Transverse colon (tissue), 4 donors: ENCODE data around the gene TMEM132D. TPM values are rescaled to one million over a fixed set of nuclear protein-coding genes. Genes with fewer than 3 reads are reported as not detected.
"Not testable (repeated sequence)": the region's sequence is repeated elsewhere in the genome, so short reads cannot be mapped to it uniquely, and the experiment has no call there.

ENCODE experiments used
- DNase-seq: peaks from one replicate; pipeline ENCODE4 v3.0.0-alpha.2; 2019
- H3K27ac ChIP-seq, 4 donors: fragments of 200-600 bp; sonication (generic); 2 replicates each; pipeline ENCODE4 v1.5.1; 2016 to 2018; ENCODE audit warnings: inconsistent platforms in 4 of 4
- H3K27me3 ChIP-seq: fragments of 200-600 bp; sonication (generic); 2 replicates; pipeline ENCODE4 v1.5.1; 2017; ENCODE audit warnings: inconsistent platforms
- H3K36me3 ChIP-seq, 4 donors: fragments of 200-600 bp; sonication (generic); 2 replicates each; pipeline ENCODE4 v1.5.1; 2017 to 2019; ENCODE audit warnings: inconsistent platforms in 4 of 4
- H3K4me1 ChIP-seq, 4 donors: fragments of 200-600 bp; sonication (generic); 2 replicates each; pipeline ENCODE4 v1.5.1; 2017 to 2020; ENCODE audit warnings: inconsistent platforms in 4 of 4
- H3K4me3 ChIP-seq, 4 donors: fragments of 200-600 bp; sonication (generic); 1 replicate in 1 of 4; 2 replicates in 3 of 4; pipeline versions ENCODE4 v1.5.1 to v1.6.1; 2017 to 2019; ENCODE audit warnings: inconsistent platforms in 4 of 4
- H3K9me3 ChIP-seq, 2 donors: fragments of 200-600 bp; sonication (generic); 2 replicates each; pipeline ENCODE4 v1.5.1; 2017 to 2019; ENCODE audit warnings: inconsistent platforms in 2 of 2
- EP300 ChIP-seq: sonication (generic); formaldehyde crosslinking; IDR thresholded peaks from one replicate; pipeline ENCODE4 v1.6.1; 2017; ENCODE audit warnings: antibody characterized with exemption, low read depth
- POLR2A ChIP-seq: fragments of 450-650 bp; IDR thresholded peaks from one replicate; pipeline ENCODE4 v1.6.1; 2016; ENCODE audit warnings: antibody characterized with exemption, mild to moderate bottlenecking, moderate library complexity
- POLR2AphosphoS5 ChIP-seq, 3 donors: sonication (generic); formaldehyde crosslinking; IDR thresholded peaks; one replicate each; pipeline ENCODE4 v1.6.1; 2016; ENCODE audit warnings: antibody characterized with exemption in 3 of 3
- WGBS, 2 donors: methylation state at CpG; one replicate each; pipeline ENCODE4 v1.1.5; 2018; ENCODE audit warnings: low coverage in 1 of 2; 5-methylcytosine and 5-hydroxymethylcytosine counted together
- in situ Hi-C, 4 donors: fragments of 200-750 bp; cut with MboI; loops; one replicate each; pipeline versions ENCODE4 v1.15.0 to v1.15.1; 2017; ENCODE audit warnings: low sequenced_read_pairs in 3 of 4, low pct_ligation_motif_present in 1 of 4, low pct_unique_long_range_greater_than_20kb in 1 of 4
- intact Hi-C: fragments of 100-400 bp; cut with DNase I; formaldehyde crosslinking; loops from one replicate; pipeline ENCODE4 v1.15.1; 2023; ENCODE audit warnings: low total_unique reads
- total RNA-seq, 4 donors: library from RNA; depleted of rRNA; stranded (reverse); fragments of >200 nt; gene quantifications; one replicate each; pipeline ENCODE4 v1.1.0, GENCODE V29; 2016
- TF ChIP-seq, protein P1 (sequence below), 5 experiments: fragments of 200-600 bp in 3 of 5; fragments of 450-650 bp in 2 of 5; sonication (generic) in 3 of 5; IDR thresholded peaks; 1 replicate in 2 of 5; 2 replicates in 3 of 5; pipeline ENCODE4 v1.5.1; 2016 to 2017; ENCODE audit warnings: antibody characterized with exemption in 5 of 5, inconsistent platforms in 3 of 5, mild to moderate bottlenecking in 2 of 5, moderate library complexity in 1 of 5

Gene TMEM132D
- total RNA-seq, 4 donors from 2014 or later, result 0.48 to 0.55 TPM; not detected in 2

GRCh38 chr12:129901254-129901653, 2.6 kb downstream of the TMEM132D start:
- Histone ChIP-seq H3K9me3 (no peaks in the 10 kb centered on the region), H3K27ac (no peak overlapping the region), H3K36me3 (no peaks in the 10 kb centered on the region), H3K4me3 (no peak overlapping the region), H3K4me1 (no peaks in the 10 kb centered on the region), H3K27me3 (peaks cover 37% of the 10 kb centered on the region)
- 78% methylated on average over 2 of the region's 2 CpGs; no CpG with 5 or more reads in 1 of the 2 donors for WGBS, 2 donors
- intact Hi-C loops (no loop called here), in situ Hi-C loops (loop anchor here in 3 of 4 donors (25.0 kb wide), 4 partner anchors 714 to 1114 kb away; no protein-coding TSS in a partner anchor)
- TF ChIP-seq POLR2A (no peak), EP300 (no peak), POLR2AphosphoS5 (IDR thresholded peaks at IDR 0.05) (no peak)
- TF ChIP-seq, protein P1, sequence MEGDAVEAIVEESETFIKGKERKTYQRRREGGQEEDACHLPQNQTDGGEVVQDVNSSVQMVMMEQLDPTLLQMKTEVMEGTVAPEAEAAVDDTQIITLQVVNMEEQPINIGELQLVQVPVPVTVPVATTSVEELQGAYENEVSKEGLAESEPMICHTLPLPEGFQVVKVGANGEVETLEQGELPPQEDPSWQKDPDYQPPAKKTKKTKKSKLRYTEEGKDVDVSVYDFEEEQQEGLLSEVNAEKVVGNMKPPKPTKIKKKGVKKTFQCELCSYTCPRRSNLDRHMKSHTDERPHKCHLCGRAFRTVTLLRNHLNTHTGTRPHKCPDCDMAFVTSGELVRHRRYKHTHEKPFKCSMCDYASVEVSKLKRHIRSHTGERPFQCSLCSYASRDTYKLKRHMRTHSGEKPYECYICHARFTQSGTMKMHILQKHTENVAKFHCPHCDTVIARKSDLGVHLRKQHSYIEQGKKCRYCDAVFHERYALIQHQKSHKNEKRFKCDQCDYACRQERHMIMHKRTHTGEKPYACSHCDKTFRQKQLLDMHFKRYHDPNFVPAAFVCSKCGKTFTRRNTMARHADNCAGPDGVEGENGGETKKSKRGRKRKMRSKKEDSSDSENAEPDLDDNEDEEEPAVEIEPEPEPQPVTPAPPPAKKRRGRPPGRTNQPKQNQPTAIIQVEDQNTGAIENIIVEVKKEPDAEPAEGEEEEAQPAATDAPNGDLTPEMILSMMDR (IDR thresholded peaks at IDR 0.05), result no peak
- DNase-seq, result no peak

DNA sequence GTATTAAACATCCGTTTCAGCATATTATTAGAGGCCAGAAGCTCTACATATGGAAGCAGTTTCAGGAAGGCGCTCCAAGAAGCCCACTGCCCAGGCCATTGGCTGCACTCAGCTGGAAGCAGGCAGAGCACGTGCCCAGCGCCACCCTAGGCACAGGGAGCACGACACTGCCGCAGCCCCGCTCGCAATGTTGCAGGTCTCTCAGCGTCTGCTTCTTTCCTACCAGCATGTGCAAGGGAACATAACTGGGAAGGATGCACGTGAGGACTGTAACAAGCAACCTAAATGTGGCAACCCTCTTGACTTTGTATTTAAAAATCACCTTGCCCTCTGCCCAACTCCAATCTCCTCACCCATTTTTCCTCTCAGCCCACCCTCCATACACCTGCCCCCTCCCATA, 3.5 kb downstream of the TMEM132D start:
- Histone ChIP-seq H3K4me3 (no peak overlapping the region), H3K27ac (no peak overlapping the region), H3K27me3 (peaks cover 35% of the 10 kb centered on the region), H3K4me1 (no peaks in the 10 kb centered on the region), H3K9me3 (no peaks in the 10 kb centered on the region), H3K36me3 (no peaks in the 10 kb centered on the region)
- intact Hi-C loops, result no loop called here
- WGBS, 2 donors, result 72 to 88% methylated on average over 4 to 10 of the region's 10 CpGs
- no peak for TF ChIP-seq POLR2AphosphoS5 (IDR thresholded peaks at IDR 0.05)
- TF ChIP-seq POLR2A, result no peak
- TF ChIP-seq, protein P1 (IDR thresholded peaks at IDR 0.05), result no peak
- TF ChIP-seq EP300, result no peak
- in situ Hi-C loops, result loop anchor here in 3 of 4 donors (25.0 kb wide), 4 partner anchors 713 to 1113 kb away; no protein-coding TSS in a partner anchor
- no peak for DNase-seq

- H3K36me3 ChIP-seq, intact Hi-C loops, DNase-seq, in situ Hi-C loops, H3K4me3 ChIP-seq, H3K4me1 ChIP-seq, H3K9me3 ChIP-seq, H3K27ac ChIP-seq: not testable (repeated sequence)
- H3K27me3 ChIP-seq, result peaks cover 23% of the 10 kb centered on the region
- WGBS, 2 donors, result 80 to 81% methylated on average over 1 of the region's 1 CpG
These were observed 4.8 kb downstream of the TMEM132D start for GRCh38 chr12:129899045-129899444.

DNA sequence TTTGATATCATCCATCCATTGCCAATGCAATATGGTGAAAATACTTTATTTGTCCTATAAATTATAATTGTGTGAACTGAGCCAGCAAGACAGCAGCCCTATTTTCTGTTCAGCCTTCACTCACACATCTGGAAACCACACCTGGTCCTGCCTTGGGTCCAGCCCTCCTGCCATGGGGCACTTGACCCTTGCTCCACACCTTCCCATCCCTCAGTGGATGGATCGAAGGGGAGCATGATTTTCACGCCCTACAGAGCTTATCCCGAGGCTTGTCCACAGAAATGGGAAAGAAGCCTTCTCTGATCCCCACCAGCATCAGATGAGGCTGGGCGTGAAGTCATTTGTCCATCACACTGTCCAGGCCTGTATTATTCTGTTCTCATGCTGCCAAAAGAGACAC, 10.1 kb downstream of the TMEM132D start:
- in situ Hi-C loops (no loop called here), intact Hi-C loops (no loop called here)
- Histone ChIP-seq H3K27ac (no peak overlapping the region), H3K27me3 (no peaks in the 10 kb centered on the region), H3K9me3 (no peaks in the 10 kb centered on the region), H3K4me3 (no peak overlapping the region), H3K36me3 (no peaks in the 10 kb centered on the region), H3K4me1 (no peaks in the 10 kb centered on the region)
- TF ChIP-seq, protein P1 (IDR thresholded peaks at IDR 0.05), result no peak
- TF ChIP-seq POLR2AphosphoS5 (IDR thresholded peaks at IDR 0.05), result no peak
- TF ChIP-seq POLR2A, result no peak
- no peak for TF ChIP-seq EP300
- WGBS, 2 donors, result 80 to 90% methylated on average over 2 to 4 of the region's 4 CpGs
- no peak for DNase-seq

DNA sequence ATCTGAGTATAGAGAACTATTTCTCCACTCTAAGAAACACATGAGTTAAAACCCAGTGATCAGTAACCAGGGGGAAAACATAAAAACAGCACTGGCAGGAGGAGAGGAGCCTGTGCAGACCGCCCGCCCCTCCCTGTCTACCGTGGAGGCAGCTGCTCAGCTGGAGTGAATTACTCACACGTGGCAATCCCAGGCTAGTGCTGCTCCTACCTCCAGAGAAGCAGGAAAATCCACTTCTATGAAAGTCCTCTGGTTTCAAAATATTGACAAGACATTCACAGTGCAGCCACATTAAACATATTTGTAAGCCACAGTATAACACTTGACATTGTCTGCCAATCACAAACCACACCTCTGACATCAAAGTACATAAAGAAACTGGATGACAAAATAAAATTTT, 16.7 kb downstream of the TMEM132D start:
- H3K27ac ChIP-seq, result no peak overlapping the region
- H3K27me3 ChIP-seq, result no peaks in the 10 kb centered on the region
- no peaks in the 10 kb centered on the region for H3K36me3 ChIP-seq
- TF ChIP-seq POLR2AphosphoS5 (IDR thresholded peaks at IDR 0.05), result no peak
- in situ Hi-C loops (no loop called here), intact Hi-C loops (no loop called here)
- H3K4me3 ChIP-seq, result no peak overlapping the region
- no peak for DNase-seq
- H3K9me3 ChIP-seq, result no peaks in the 10 kb centered on the region
- WGBS, 2 donors, result 15% methylated on average over 4 of the region's 4 CpGs; no CpG with 5 or more reads in 1 of the 2 donors
- H3K4me1 ChIP-seq, result no peaks in the 10 kb centered on the region
